Astrocyte (in vitro differentiated cells and primary cell): ENCODE measurements around the gene CSAD. TPM values are rescaled to one million over a fixed set of nuclear protein-coding genes. Genes with fewer than 3 reads are reported as not detected.

ENCODE experiments used
- DNase-seq: peaks from one replicate; pipeline ENCODE4 v3.0.0-alpha.2; 2010; ENCODE audit warnings: low read depth
- FAIRE-seq: peaks from 2 replicates; lab custom pipeline; 2011; peaks lifted over from hg19 to GRCh38; lab: Jason Lieb, UNC
- H2AFZ ChIP-seq: 2 replicates; pipeline ENCODE4 v1.6.0; 2012; ENCODE audit warnings: low read depth, low read length, inconsistent platforms
- H3K27ac ChIP-seq: 2 replicates; pipeline ENCODE4 v1.5.1; 2011; ENCODE audit warnings: low read depth, low read length, inconsistent platforms
- H3K27me3 ChIP-seq: 2 replicates; pipeline ENCODE4 v1.6.0; 2011; ENCODE audit warnings: low read length, inconsistent platforms; ENCODE audit not compliant: insufficient read depth
- H3K36me3 ChIP-seq: 2 replicates; pipeline ENCODE4 v1.5.1; 2011; ENCODE audit warnings: low read length, inconsistent platforms; ENCODE audit not compliant: insufficient read depth
- H3K4me1 ChIP-seq: 2 replicates; pipeline ENCODE4 v1.5.1; 2011; ENCODE audit warnings: low read length, inconsistent platforms; ENCODE audit not compliant: insufficient read depth
- H3K4me2 ChIP-seq: 2 replicates; pipeline ENCODE4 v1.6.0; 2012; ENCODE audit warnings: low read length, inconsistent platforms
- H3K4me3 ChIP-seq: 2 replicates; pipeline ENCODE4 v1.5.1; 2011; ENCODE audit warnings: low read depth, mild to moderate bottlenecking, low read length, inconsistent platforms; ENCODE audit not compliant: insufficient read depth
- H3K79me2 ChIP-seq: 2 replicates; pipeline ENCODE4 v1.6.0; 2012; ENCODE audit warnings: mild to moderate bottlenecking, low read length, inconsistent platforms; ENCODE audit not compliant: insufficient read depth
- H3K9ac ChIP-seq: 2 replicates; pipeline ENCODE4 v1.6.0; 2012; ENCODE audit warnings: mild to moderate bottlenecking, low read length, inconsistent platforms
- H3K9me3 ChIP-seq: 2 replicates; pipeline ENCODE4 v1.5.1; 2012; ENCODE audit warnings: low read depth, mild to moderate bottlenecking, low read length, inconsistent platforms; ENCODE audit not compliant: insufficient read depth
- H4K20me1 ChIP-seq: 2 replicates; pipeline ENCODE4 v1.6.0; 2012; ENCODE audit warnings: low read length, inconsistent platforms; ENCODE audit not compliant: insufficient read depth
- H3K27ac Mint-ChIP-seq: one replicate; pipeline ENCODE4 v1.8.0; 2021; ENCODE audit warnings: mild to moderate bottlenecking, mixed read lengths; ENCODE audit not compliant: unreplicated experiment
- H3K27me3 Mint-ChIP-seq: one replicate; pipeline ENCODE4 v1.8.0; 2021; ENCODE audit warnings: low read depth, mixed read lengths; ENCODE audit not compliant: unreplicated experiment
- H3K36me3 Mint-ChIP-seq: one replicate; pipeline ENCODE4 v1.8.0; 2021; ENCODE audit warnings: low read depth, mixed read lengths; ENCODE audit not compliant: unreplicated experiment
- H3K4me1 Mint-ChIP-seq: one replicate; pipeline ENCODE4 v1.8.0; 2021; ENCODE audit warnings: low read depth, mixed read lengths; ENCODE audit not compliant: unreplicated experiment
- H3K4me3 Mint-ChIP-seq: one replicate; pipeline ENCODE4 v1.8.0; 2021; ENCODE audit warnings: mild to moderate bottlenecking, moderate library complexity, mixed read lengths; ENCODE audit not compliant: unreplicated experiment
- H3K9me3 Mint-ChIP-seq: one replicate; pipeline ENCODE4 v1.8.0; 2021; ENCODE audit warnings: mild to moderate bottlenecking, mixed read lengths; ENCODE audit not compliant: unreplicated experiment
- EZH2 ChIP-seq: IDR thresholded peaks from 2 replicates; pipeline ENCODE4 v1.6.1; 2012; ENCODE audit warnings: mild to moderate bottlenecking, low read length, inconsistent platforms; ENCODE audit not compliant: insufficient read depth
- total RNA-seq: library from RNA; stranded (reverse); gene quantifications from 2 replicates; pipeline ENCODE4 v1.2.1, GENCODE V29; 2021
- TF ChIP-seq, protein P1 (sequence below): IDR thresholded peaks from 2 replicates; pipeline ENCODE4 v1.5.1; 2011; ENCODE audit warnings: low read depth, mild to moderate bottlenecking, inconsistent platforms, low read length, moderate library complexity; ENCODE audit not compliant: insufficient read depth

CSAD gene
- total RNA-seq, 1 donor from 2014 or later: 19.4 TPM

DNA sequence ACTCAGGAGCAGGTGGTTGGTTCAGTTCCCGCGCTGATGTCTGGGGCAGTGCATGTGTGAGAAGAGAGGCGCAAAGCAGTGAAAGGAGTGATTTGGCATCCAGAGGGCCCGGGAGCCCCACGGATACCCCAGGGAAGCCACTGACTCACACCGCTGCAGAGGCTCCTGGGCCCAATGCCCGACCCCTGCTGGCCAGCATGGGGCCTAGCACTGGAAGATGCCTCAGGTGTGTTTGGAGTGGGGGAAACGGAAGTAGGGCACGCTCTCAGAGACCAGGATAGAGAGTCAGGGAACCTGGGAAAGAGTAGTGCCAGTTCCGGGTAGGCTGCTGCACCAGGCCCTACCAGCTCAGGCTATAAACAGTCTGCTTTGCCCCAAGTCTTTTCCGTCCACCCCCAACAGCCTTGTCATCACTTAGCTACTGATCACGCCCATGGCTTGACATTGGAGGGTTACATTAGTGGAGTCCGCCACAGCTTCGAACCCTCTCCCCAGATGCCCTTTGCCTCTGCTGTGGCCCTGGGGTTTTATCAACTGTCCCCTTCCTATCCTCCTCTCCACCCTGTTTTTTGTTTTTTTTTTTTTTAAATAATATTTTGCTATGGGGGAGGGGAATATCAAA lies 9.5 kb upstream of the CSAD start:
- Mint-ChIP-seq H3K36me3 (peaks cover 28% of the 10 kb centered on the region), H3K4me3 (no peak overlapping the region), H3K27me3 (peaks cover 9% of the 10 kb centered on the region), H3K9me3 (no peaks in the 10 kb centered on the region), H3K27ac (peak overlapping the region; percentile 53), H3K4me1 (peaks cover 3% of the 10 kb centered on the region)
- no peak overlapping the region for H3K4me2 ChIP-seq
- no peak overlapping the region for H3K27ac ChIP-seq
- no peak for TF ChIP-seq EZH2
- TF ChIP-seq, protein P1, sequence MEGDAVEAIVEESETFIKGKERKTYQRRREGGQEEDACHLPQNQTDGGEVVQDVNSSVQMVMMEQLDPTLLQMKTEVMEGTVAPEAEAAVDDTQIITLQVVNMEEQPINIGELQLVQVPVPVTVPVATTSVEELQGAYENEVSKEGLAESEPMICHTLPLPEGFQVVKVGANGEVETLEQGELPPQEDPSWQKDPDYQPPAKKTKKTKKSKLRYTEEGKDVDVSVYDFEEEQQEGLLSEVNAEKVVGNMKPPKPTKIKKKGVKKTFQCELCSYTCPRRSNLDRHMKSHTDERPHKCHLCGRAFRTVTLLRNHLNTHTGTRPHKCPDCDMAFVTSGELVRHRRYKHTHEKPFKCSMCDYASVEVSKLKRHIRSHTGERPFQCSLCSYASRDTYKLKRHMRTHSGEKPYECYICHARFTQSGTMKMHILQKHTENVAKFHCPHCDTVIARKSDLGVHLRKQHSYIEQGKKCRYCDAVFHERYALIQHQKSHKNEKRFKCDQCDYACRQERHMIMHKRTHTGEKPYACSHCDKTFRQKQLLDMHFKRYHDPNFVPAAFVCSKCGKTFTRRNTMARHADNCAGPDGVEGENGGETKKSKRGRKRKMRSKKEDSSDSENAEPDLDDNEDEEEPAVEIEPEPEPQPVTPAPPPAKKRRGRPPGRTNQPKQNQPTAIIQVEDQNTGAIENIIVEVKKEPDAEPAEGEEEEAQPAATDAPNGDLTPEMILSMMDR: peak; percentile 80
- H3K4me1 ChIP-seq: no peaks in the 10 kb centered on the region
- no peak overlapping the region for H3K4me3 ChIP-seq
- H3K79me2 ChIP-seq: no peaks in the 10 kb centered on the region
- DNase-seq (peak; percentile 37), FAIRE-seq (no peak)
- no peaks in the 10 kb centered on the region for H3K9me3 ChIP-seq
- no peak overlapping the region for H2AFZ ChIP-seq
- H3K9ac ChIP-seq: no peak overlapping the region
- H4K20me1 ChIP-seq: peaks cover 12% of the 10 kb centered on the region
- no peaks in the 10 kb centered on the region for H3K27me3 ChIP-seq
- H3K36me3 ChIP-seq: peaks cover 24% of the 10 kb centered on the region

DNA sequence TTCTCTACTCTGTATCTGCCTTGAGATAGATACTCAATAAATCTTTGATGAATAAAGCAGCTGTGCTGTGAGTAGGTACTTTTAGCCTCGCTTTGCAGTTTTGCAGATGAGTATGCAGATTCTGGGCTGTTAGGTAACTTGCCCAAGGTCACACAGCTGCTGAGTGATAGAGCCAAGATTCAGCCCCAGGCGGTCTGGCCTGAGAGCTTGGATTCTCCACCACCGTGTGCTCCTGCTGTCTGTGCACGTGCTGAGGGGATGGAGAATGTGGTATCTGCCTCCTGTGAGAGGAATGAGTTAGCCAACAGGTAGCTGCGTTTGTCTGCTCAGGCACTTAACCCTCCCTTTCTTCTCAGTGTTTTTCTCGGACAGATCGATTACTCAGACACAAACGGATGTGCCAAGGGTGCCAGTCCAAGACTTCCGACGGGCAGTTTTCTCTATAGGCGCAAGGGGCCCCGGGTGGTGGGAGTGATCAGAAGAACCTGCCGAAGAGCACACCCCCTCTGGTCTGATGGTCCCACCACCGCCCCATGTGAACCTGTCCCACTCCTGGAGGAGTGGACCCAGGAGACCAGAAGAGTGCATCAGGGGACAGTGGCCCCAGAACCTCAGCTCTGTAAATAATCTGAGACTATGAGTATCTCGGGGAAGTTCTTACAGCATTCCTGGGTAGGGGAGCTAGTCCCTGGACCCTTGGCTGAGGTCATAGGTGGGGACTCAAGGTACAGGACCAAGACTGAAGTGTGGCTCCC lies 6.6 kb upstream of the CSAD start:
- Histone ChIP-seq H3K36me3 (peaks cover 37% of the 10 kb centered on the region), H3K4me2 (no peak overlapping the region), H3K27ac (no peak overlapping the region), H3K9me3 (no peaks in the 10 kb centered on the region), H3K4me1 (peaks cover 9% of the 10 kb centered on the region), H2AFZ (no peak overlapping the region), H4K20me1 (peaks cover 36% of the 10 kb centered on the region), H3K79me2 (peaks cover 22% of the 10 kb centered on the region), H3K4me3 (no peak overlapping the region), H3K27me3 (no peaks in the 10 kb centered on the region), H3K9ac (no peak overlapping the region)
- H3K4me3 Mint-ChIP-seq: no peak overlapping the region
- no peak overlapping the region for H3K27ac Mint-ChIP-seq
- H3K36me3 Mint-ChIP-seq: peaks cover 40% of the 10 kb centered on the region
- DNase-seq (no peak), FAIRE-seq (no peak)
- TF ChIP-seq EZH2: no peak
- TF ChIP-seq, protein P1: no peak
- no peaks in the 10 kb centered on the region for H3K9me3 Mint-ChIP-seq
- H3K4me1 Mint-ChIP-seq: peaks cover 10% of the 10 kb centered on the region
- H3K27me3 Mint-ChIP-seq: no peaks in the 10 kb centered on the region

DNA sequence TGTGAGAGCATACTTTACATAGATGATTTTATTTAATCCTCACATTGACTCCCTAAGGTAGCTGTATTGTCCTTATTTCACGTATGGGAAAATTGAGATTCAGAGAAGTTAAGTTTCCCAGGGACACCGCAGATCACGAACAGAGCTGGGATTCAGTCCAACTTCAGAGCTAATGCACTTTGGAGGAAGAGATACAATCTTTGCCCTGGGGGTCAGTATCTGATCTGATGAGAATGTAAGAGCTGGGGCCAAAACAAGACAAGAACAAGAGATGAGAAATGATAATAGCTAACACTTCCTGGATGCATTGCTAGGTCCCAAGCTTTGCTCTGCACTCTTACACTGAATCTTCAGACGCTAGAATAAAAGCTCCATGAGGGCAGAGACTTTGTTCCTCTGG lies 6.0 kb upstream of the CSAD start:
- DNase-seq (no peak), FAIRE-seq (no peak)
- no peak for TF ChIP-seq EZH2
- TF ChIP-seq, protein P1: no peak
- Mint-ChIP-seq H3K27me3 (no peaks in the 10 kb centered on the region), H3K4me1 (peaks cover 14% of the 10 kb centered on the region), H3K9me3 (no peaks in the 10 kb centered on the region), H3K27ac (no peak overlapping the region), H3K36me3 (peaks cover 41% of the 10 kb centered on the region), H3K4me3 (no peak overlapping the region)
- Histone ChIP-seq H4K20me1 (peaks cover 42% of the 10 kb centered on the region), H3K27ac (no peak overlapping the region), H3K79me2 (peaks cover 28% of the 10 kb centered on the region), H3K36me3 (peaks cover 43% of the 10 kb centered on the region), H3K9me3 (no peaks in the 10 kb centered on the region), H3K27me3 (no peaks in the 10 kb centered on the region), H3K4me2 (no peak overlapping the region), H3K4me1 (peaks cover 15% of the 10 kb centered on the region), H3K4me3 (no peak overlapping the region), H2AFZ (no peak overlapping the region), H3K9ac (no peak overlapping the region)
